BLaER1 treated with 17β-estradiol and CSF1 and Interleukin-3, amounts not matched to agents 10 nM and 100 nM (cell line): ENCODE results near the gene LHFPL2.

Source experiments
- H3K27ac ChIP-seq, 11 experiments: shearing (Covaris generic); formaldehyde crosslinking; 2 replicates each; pipeline ENCODE4 v1.8.1; 2022
- H3K27me3 ChIP-seq, 11 experiments: shearing (Covaris generic); formaldehyde crosslinking; 2 replicates each; pipeline ENCODE4 v1.8.1; 2022
- H3K36me3 ChIP-seq, 11 experiments: shearing (Covaris generic); formaldehyde crosslinking; 2 replicates each; pipeline ENCODE4 v1.8.1; 2022
- H3K4me1 ChIP-seq, 10 experiments: shearing (Covaris generic); formaldehyde crosslinking; 2 replicates each; pipeline ENCODE4 v1.8.1; 2022
- H3K4me2 ChIP-seq, 11 experiments: shearing (Covaris generic); formaldehyde crosslinking; 2 replicates each; pipeline ENCODE4 v1.8.1; 2022
- H3K4me3 ChIP-seq, 10 experiments: shearing (Covaris generic); formaldehyde crosslinking; 2 replicates each; pipeline ENCODE4 v1.8.1; 2022
- H3K9ac ChIP-seq, 11 experiments: shearing (Covaris generic); formaldehyde crosslinking; 2 replicates each; pipeline ENCODE4 v1.8.1; 2022
- H3K9me3 ChIP-seq, 11 experiments: shearing (Covaris generic); formaldehyde crosslinking; replicated peaks in 1 of 11; 2 replicates each; pipeline ENCODE4 v1.8.1; 2022
- H4K20me1 ChIP-seq, 11 experiments: shearing (Covaris generic); formaldehyde crosslinking; 2 replicates each; pipeline ENCODE4 v1.8.1; 2022
- Cebpa-rat ChIP-seq, 11 experiments: shearing (Covaris generic); IDR thresholded peaks; 2 replicates each; pipeline ENCODE4 v1.8.1; 2022

LHFPL2 gene

GRCh38 chr5:78666041-78666444 is 17.5 kb upstream of the LHFPL2 start:
- Histone ChIP-seq H3K27me3 (no peaks in the 10 kb centered on the region), H3K36me3 (no peaks in the 10 kb centered on the region), H3K9ac (no peak overlapping the region), H3K27ac (no peak overlapping the region), H4K20me1 (no peaks in the 10 kb centered on the region), H3K4me1 (no peaks in the 10 kb centered on the region), H3K4me2 (no peak overlapping the region), H3K4me3 (no peak overlapping the region), H3K9me3 (peaks cover 0 to 15% (median 9%) of the 10 kb centered on the region in 11 experiments; a peak in 15 of 22 replicates)
- TF ChIP-seq Cebpa-rat (IDR thresholded peaks at IDR 0.05) = no peak

GRCh38 chr5:78665534-78665933 is 17.0 kb upstream of the LHFPL2 start:
- H3K4me1 ChIP-seq = no peaks in the 10 kb centered on the region; a peak in 1 of 20 replicates
- H3K36me3 ChIP-seq = no peaks in the 10 kb centered on the region
- H3K4me2 ChIP-seq = no peak overlapping the region
- H3K9me3 ChIP-seq = peaks cover 0 to 15% (median 9%) of the 10 kb centered on the region in 11 experiments; a peak in 15 of 22 replicates
- no peaks in the 10 kb centered on the region for H4K20me1 ChIP-seq
- no peak overlapping the region for H3K4me3 ChIP-seq
- H3K9ac ChIP-seq = no peak overlapping the region
- no peak overlapping the region for H3K27ac ChIP-seq
- TF ChIP-seq Cebpa-rat (IDR thresholded peaks at IDR 0.05) = no peak
- H3K27me3 ChIP-seq = no peaks in the 10 kb centered on the region

- no peaks in the 10 kb centered on the region for H3K9me3 ChIP-seq
- H4K20me1 ChIP-seq = no peaks in the 10 kb centered on the region
- no peak overlapping the region for H3K4me2 ChIP-seq
- peaks cover 5 to 15% (median 7%) of the 10 kb centered on the region in 10 experiments; a peak in 17 of 20 replicates for H3K4me1 ChIP-seq
- H3K9ac ChIP-seq = no peak overlapping the region
- no peaks in the 10 kb centered on the region for H3K36me3 ChIP-seq
- TF ChIP-seq Cebpa-rat (IDR thresholded peaks at IDR 0.05) = no peak
- no peak overlapping the region for H3K4me3 ChIP-seq
- H3K27ac ChIP-seq = no peak overlapping the region
- no peaks in the 10 kb centered on the region for H3K27me3 ChIP-seq
Measured at GRCh38 chr5:78662323-78662722, 13.8 kb upstream of the LHFPL2 start.

GRCh38 chr5:78661691-78662090 is 13.1 kb upstream of the LHFPL2 start:
- no peaks in the 10 kb centered on the region for H4K20me1 ChIP-seq
- no peaks in the 10 kb centered on the region for H3K9me3 ChIP-seq
- peaks cover 5 to 15% (median 7%) of the 10 kb centered on the region in 10 experiments; a peak in 17 of 20 replicates for H3K4me1 ChIP-seq
- H3K4me3 ChIP-seq = no peak overlapping the region
- no peaks in the 10 kb centered on the region for H3K27me3 ChIP-seq
- no peak for TF ChIP-seq Cebpa-rat (IDR thresholded peaks at IDR 0.05)
- no peak overlapping the region for H3K9ac ChIP-seq
- H3K4me2 ChIP-seq = no peak overlapping the region
- H3K27ac ChIP-seq = no peak overlapping the region
- no peaks in the 10 kb centered on the region for H3K36me3 ChIP-seq

GRCh38 chr5:78661044-78661443 is 12.5 kb upstream of the LHFPL2 start:
- H4K20me1 ChIP-seq = no peaks in the 10 kb centered on the region
- H3K4me2 ChIP-seq = no peak overlapping the region
- H3K9ac ChIP-seq = no peak overlapping the region
- H3K27me3 ChIP-seq = no peaks in the 10 kb centered on the region
- peaks cover 5 to 15% (median 7%) of the 10 kb centered on the region in 10 experiments; a peak in 17 of 20 replicates for H3K4me1 ChIP-seq
- H3K4me3 ChIP-seq = no peak overlapping the region
- H3K9me3 ChIP-seq = no peaks in the 10 kb centered on the region
- H3K36me3 ChIP-seq = no peaks in the 10 kb centered on the region
- no peak for TF ChIP-seq Cebpa-rat (IDR thresholded peaks at IDR 0.05)
- no peak overlapping the region for H3K27ac ChIP-seq

- Histone ChIP-seq H3K4me3 (no peak overlapping the region), H3K36me3 (no peaks in the 10 kb centered on the region), H3K27ac (no peak overlapping the region), H3K4me2 (peak overlapping the region in 2 of 11 experiments; percentile 45 to 53; a peak in 2 of 22 replicates), H3K4me1 (peaks cover 5 to 15% (median 7%) of the 10 kb centered on the region in 10 experiments; a peak in 17 of 20 replicates), H3K27me3 (no peaks in the 10 kb centered on the region), H4K20me1 (no peaks in the 10 kb centered on the region), H3K9me3 (no peaks in the 10 kb centered on the region), H3K9ac (no peak overlapping the region)
- TF ChIP-seq Cebpa-rat (IDR thresholded peaks at IDR 0.05) = no peak
Measured at GRCh38 chr5:78660401-78660800, 11.8 kb upstream of the LHFPL2 start.

- no peaks in the 10 kb centered on the region for H3K27me3 ChIP-seq
- no peaks in the 10 kb centered on the region for H3K36me3 ChIP-seq
- H3K27ac ChIP-seq = no peak overlapping the region
- no peak overlapping the region for H3K9ac ChIP-seq
- H3K4me1 ChIP-seq = peaks cover 5 to 15% (median 7%) of the 10 kb centered on the region in 10 experiments; a peak in 17 of 20 replicates
- H3K4me3 ChIP-seq = no peak overlapping the region
- peak overlapping the region in 10 of 11 experiments; percentile 1 to 54 (median 36); a peak in 11 of 22 replicates for H3K4me2 ChIP-seq
- TF ChIP-seq Cebpa-rat (IDR thresholded peaks at IDR 0.05) = no peak
- no peaks in the 10 kb centered on the region for H4K20me1 ChIP-seq
- H3K9me3 ChIP-seq = no peaks in the 10 kb centered on the region
Measured at GRCh38 chr5:78659714-78660113, 11.1 kb upstream of the LHFPL2 start.

- no peaks in the 10 kb centered on the region for H3K9me3 ChIP-seq
- H3K4me1 ChIP-seq = peaks cover 5 to 15% (median 7%) of the 10 kb centered on the region in 10 experiments; a peak in 17 of 20 replicates
- no peak for TF ChIP-seq Cebpa-rat (IDR thresholded peaks at IDR 0.05)
- H3K4me2 ChIP-seq = peak overlapping the region in 6 of 11 experiments; percentile 1 to 54 (median 27); a peak in 7 of 22 replicates
- no peak overlapping the region for H3K9ac ChIP-seq
- no peaks in the 10 kb centered on the region for H3K36me3 ChIP-seq
- no peak overlapping the region for H3K4me3 ChIP-seq
- no peak overlapping the region for H3K27ac ChIP-seq
- no peaks in the 10 kb centered on the region for H3K27me3 ChIP-seq
- no peaks in the 10 kb centered on the region for H4K20me1 ChIP-seq
Measured at GRCh38 chr5:78659114-78659513, 10.5 kb upstream of the LHFPL2 start.

GRCh38 chr5:78657201-78657600 is 8.6 kb upstream of the LHFPL2 start:
- Histone ChIP-seq H3K4me1 (peaks cover 5 to 15% (median 9%) of the 10 kb centered on the region in 10 experiments; a peak in 17 of 20 replicates), H3K36me3 (no peaks in the 10 kb centered on the region), H3K27me3 (no peaks in the 10 kb centered on the region), H3K9ac (no peak overlapping the region), H3K27ac (no peak overlapping the region), H4K20me1 (no peaks in the 10 kb centered on the region), H3K9me3 (no peaks in the 10 kb centered on the region), H3K4me2 (no peak overlapping the region), H3K4me3 (no peak overlapping the region)
- TF ChIP-seq Cebpa-rat (IDR thresholded peaks at IDR 0.05) = no peak

- H3K4me1 ChIP-seq = peaks cover 5 to 15% (median 9%) of the 10 kb centered on the region in 10 experiments; a peak in 17 of 20 replicates
- no peaks in the 10 kb centered on the region for H3K36me3 ChIP-seq
- no peak overlapping the region for H3K4me3 ChIP-seq
- no peaks in the 10 kb centered on the region for H4K20me1 ChIP-seq
- H3K9me3 ChIP-seq = no peaks in the 10 kb centered on the region
- H3K27ac ChIP-seq = no peak overlapping the region
- no peak overlapping the region for H3K4me2 ChIP-seq
- no peaks in the 10 kb centered on the region for H3K27me3 ChIP-seq
- H3K9ac ChIP-seq = no peak overlapping the region
- no peak for TF ChIP-seq Cebpa-rat (IDR thresholded peaks at IDR 0.05)
Measured at GRCh38 chr5:78655746-78656290, 7.2 kb upstream of the LHFPL2 start.
